Vagina (tissue), 2 donors: ENCODE results near the gene SYP.

Source experiments
- CTCF ChIP-seq, 3 experiments: fragments of 450-650 bp in 2 of 3; fragments of 200-600 bp in 1 of 3; sonication (generic) in 1 of 3; IDR thresholded peaks; one replicate each; pipeline ENCODE4 v1.5.1; 2017 to 2019; ENCODE audit warnings: antibody characterized with exemption in 3 of 3, mild to moderate bottlenecking in 2 of 3, moderate library complexity in 2 of 3
- POLR2A ChIP-seq, 2 donors: fragments of 450-650 bp; IDR thresholded peaks; one replicate each; pipeline ENCODE4 v1.6.1; 2017; ENCODE audit warnings: antibody characterized with exemption in 2 of 2, mild to moderate bottlenecking in 2 of 2, moderate library complexity in 2 of 2
- POLR2AphosphoS5 ChIP-seq, 2 donors: sonication (generic); formaldehyde crosslinking; IDR thresholded peaks; one replicate each; pipeline ENCODE4 v1.9.0; 2017; ENCODE audit warnings: antibody characterized with exemption in 2 of 2, mild to moderate bottlenecking in 2 of 2, low read depth in 1 of 2; ENCODE audit not compliant: insufficient read depth in 1 of 2

- TF ChIP-seq POLR2AphosphoS5 (IDR thresholded peaks at IDR 0.05; ENCODE audit: insufficient read depth in 1 of 2, low read depth in 1 of 2) (no peak), CTCF (IDR thresholded peaks at IDR 0.05) (no peak), POLR2A (IDR thresholded peaks at IDR 0.05) (no peak)
Observed at GRCh38 chrX:49228185-49228584, 28.2 kb upstream of the SYP start.
